Measurements from ENCODE around the gene IL10RA. TPM values are rescaled to one million over a fixed set of nuclear protein-coding genes. Genes with fewer than 3 reads are reported as not detected.

IL10RA gene
- total and polyA plus RNA-seq, 10 donors = 32.9 to 239 (median 156) TPM

- H3K4me1 ChIP-seq = peaks cover 0 to 9% (median 5%) of the 10 kb centered on the region in 6 donors
- WGBS, 5 donors = 87 to 100% (median 95%) methylated on average over 1 of the region's 1 CpG
- H3K9me3 ChIP-seq = peaks cover 4 to 48% (median 37%) of the 10 kb centered on the region in 8 donors
- TF ChIP-seq POLR2A (IDR thresholded peaks at IDR 0.05) (no peak), CTCF (IDR thresholded peaks at IDR 0.05 in 8 of 11, conservative IDR thresholded peaks at IDR 0.05 in 3 of 11) (no peak), POLR2AphosphoS5 (IDR thresholded peaks at IDR 0.05) (no peak)
- intact Hi-C loops (cut with DNase I; ENCODE audit: low total_unique reads) = no loop called here
- DNase-seq = no peak
- no peak overlapping the region for H3K4me3 ChIP-seq
- H3K27me3 ChIP-seq (replicated peaks in 1 of 7) = no peaks in the 10 kb centered on the region
- H3K27ac ChIP-seq = no peak overlapping the region
- H3K36me3 ChIP-seq = no peaks in the 10 kb centered on the region
Observed at GRCh38 chr11:118021146-118021545, 35.0 kb downstream of the IL10RA start.

- Histone ChIP-seq H3K4me1 (no peaks in the 10 kb centered on the region), H3K36me3 (no peaks in the 10 kb centered on the region), H3K27me3 (replicated peaks in 1 of 7) (no peaks in the 10 kb centered on the region), H3K4me3 (no peak overlapping the region), H3K9me3 (peaks cover 0 to 5% (median 0%) of the 10 kb centered on the region in 8 donors), H3K27ac (no peak overlapping the region)
- no peak for DNase-seq
- intact Hi-C loops (cut with DNase I; ENCODE audit: low total_unique reads) = no loop called here
- WGBS, 5 donors = 88 to 92% (median 92%) methylated on average over 4 of the region's 4 CpGs
- TF ChIP-seq POLR2A (IDR thresholded peaks at IDR 0.05) (no peak), POLR2AphosphoS5 (IDR thresholded peaks at IDR 0.05) (no peak), CTCF (IDR thresholded peaks at IDR 0.05 in 8 of 11, conservative IDR thresholded peaks at IDR 0.05 in 3 of 11) (no peak)
Observed at GRCh38 chr11:118027694-118028093, 41.5 kb downstream of the IL10RA start.

GRCh38 chr11:118028626-118029025 lies 42.4 kb downstream of the IL10RA start:
- 48 to 62% (median 53%) methylated on average over 3 of the region's 3 CpGs for WGBS, 5 donors
- intact Hi-C loops (cut with DNase I; ENCODE audit: low total_unique reads) = no loop called here
- H3K27me3 ChIP-seq (replicated peaks in 1 of 7) = no peaks in the 10 kb centered on the region
- no peak for TF ChIP-seq POLR2A (IDR thresholded peaks at IDR 0.05)
- no peak for TF ChIP-seq CTCF (IDR thresholded peaks at IDR 0.05 in 8 of 11, conservative IDR thresholded peaks at IDR 0.05 in 3 of 11)
- no peak for TF ChIP-seq POLR2AphosphoS5 (IDR thresholded peaks at IDR 0.05)
- H3K4me1 ChIP-seq = no peaks in the 10 kb centered on the region
- H3K4me3 ChIP-seq = no peak overlapping the region
- H3K27ac ChIP-seq = no peak overlapping the region
- H3K36me3 ChIP-seq = no peaks in the 10 kb centered on the region
- H3K9me3 ChIP-seq = peaks cover 0 to 5% (median 0%) of the 10 kb centered on the region in 8 donors
- DNase-seq = no peak

GRCh38 chr11:118033443-118033842 lies 47.2 kb downstream of the IL10RA start:
- Histone ChIP-seq H3K4me1 (no peaks in the 10 kb centered on the region), H3K36me3 (no peaks in the 10 kb centered on the region), H3K27ac (no peak overlapping the region), H3K4me3 (no peak overlapping the region), H3K27me3 (replicated peaks in 1 of 7) (no peaks in the 10 kb centered on the region), H3K9me3 (no peaks in the 10 kb centered on the region)
- no peak for DNase-seq
- intact Hi-C loops (cut with DNase I; ENCODE audit: low total_unique reads) = no loop called here
- no peak for TF ChIP-seq POLR2A (IDR thresholded peaks at IDR 0.05)
- 72 to 86% (median 76%) methylated on average over 4 of the region's 4 CpGs for WGBS, 5 donors

- H3K27ac ChIP-seq = no peak overlapping the region
- peaks cover 0 to 23% (median 4%) of the 10 kb centered on the region in 6 donors for H3K4me1 ChIP-seq
- intact Hi-C loops (cut with DNase I; ENCODE audit: low total_unique reads) = no loop called here
- no peak overlapping the region for H3K4me3 ChIP-seq
- no peaks in the 10 kb centered on the region for H3K27me3 ChIP-seq (replicated peaks in 1 of 7)
- H3K36me3 ChIP-seq = no peaks in the 10 kb centered on the region
- H3K9me3 ChIP-seq = no peaks in the 10 kb centered on the region
- DNase-seq = no peak
- TF ChIP-seq POLR2A (IDR thresholded peaks at IDR 0.05) (no peak), CTCF (IDR thresholded peaks at IDR 0.05 in 8 of 11, conservative IDR thresholded peaks at IDR 0.05 in 3 of 11) (no peak), POLR2AphosphoS5 (IDR thresholded peaks at IDR 0.05) (no peak)
- WGBS, 5 donors = 66 to 82% (median 73%) methylated on average over 1 of the region's 1 CpG
Observed at GRCh38 chr11:118042141-118042540, 55.9 kb downstream of the IL10RA start.

Data from spleen (tissue), 11 donors.